Gastrocnemius medialis (tissue), 4 donors: Measurements from ENCODE around the gene SH2D2A. TPM values are rescaled to one million over a fixed set of nuclear protein-coding genes. Genes with fewer than 3 reads are reported as not detected.

ENCODE experiments used
- ATAC-seq, 2 donors: fragments of 150-250 bp; one replicate each; pipeline ENCODE4 v1.9.1; 2016
- DNase-seq, 2 donors: peaks; one replicate each; pipeline ENCODE4 v3.0.0-alpha.2; 2019
- H3K27ac ChIP-seq, 4 donors: fragments of 200-600 bp; sonication (generic); 1 replicate in 1 of 4; 2 replicates in 3 of 4; pipeline ENCODE4 v1.5.1; 2016 to 2018; ENCODE audit warnings: mild to moderate bottlenecking in 2 of 4, moderate library complexity in 1 of 4
- H3K27me3 ChIP-seq, 3 donors: fragments of 200-600 bp; sonication (generic) in 2 of 3; 1 replicate in 1 of 3; 2 replicates in 2 of 3; pipeline versions ENCODE4 v1.5.1 to v1.6.0; 2016 to 2019; ENCODE audit warnings: mild to moderate bottlenecking in 1 of 3, moderate library complexity in 1 of 3
- H3K36me3 ChIP-seq, 2 donors: fragments of 200-600 bp; sonication (generic) in 1 of 2; one replicate each; pipeline ENCODE4 v1.5.1; 2017 to 2018
- H3K4me1 ChIP-seq, 2 donors: fragments of 200-600 bp; sonication (generic) in 1 of 2; one replicate each; pipeline ENCODE4 v1.5.1; 2016 to 2017; ENCODE audit warnings: mild to moderate bottlenecking in 2 of 2
- H3K4me3 ChIP-seq, 4 donors: fragments of 200-600 bp; sonication (generic) in 3 of 4; 1 replicate in 1 of 4; 2 replicates in 3 of 4; pipeline ENCODE4 v1.5.1; 2016 to 2019; ENCODE audit warnings: mild to moderate bottlenecking in 2 of 4
- H3K9me3 ChIP-seq, 3 donors: fragments of 200-600 bp; sonication (generic) in 2 of 3; 1 replicate in 1 of 3; 2 replicates in 2 of 3; pipeline ENCODE4 v1.5.1; 2016 to 2019
- POLR2A ChIP-seq, 2 donors: fragments of 450-650 bp; IDR thresholded peaks; one replicate each; pipeline ENCODE4 v1.6.1; 2017; ENCODE audit warnings: antibody characterized with exemption in 2 of 2, mild to moderate bottlenecking in 2 of 2, moderate library complexity in 2 of 2
- in situ Hi-C, 4 donors: fragments of 200-750 bp; cut with MboI; loops; one replicate each; pipeline versions ENCODE4 v1.15.0 to v1.8.0; 2017; ENCODE audit warnings: low sequenced_read_pairs in 4 of 4
- intact Hi-C: fragments of 100-400 bp; cut with DNase I; formaldehyde crosslinking; loops from one replicate; pipeline ENCODE4 v1.15.1; 2023; ENCODE audit warnings: low total_unique reads
- total RNA-seq, 4 donors: library from RNA; depleted of rRNA; stranded (reverse); fragments of >200 nt; gene quantifications; one replicate each; pipeline versions ENCODE4 v1.1.0 to v1.2.3, GENCODE V29; 2016
- TF ChIP-seq, protein P1 (sequence below), 5 experiments: fragments of 450-650 bp in 3 of 5; fragments of 200-600 bp in 2 of 5; sonication (generic) in 2 of 5; IDR thresholded peaks in 4 of 5; conservative IDR thresholded peaks in 1 of 5; 1 replicate in 4 of 5; 2 replicates in 1 of 5; pipeline ENCODE4 v1.5.1; 2016 to 2019; ENCODE audit warnings: antibody characterized with exemption in 5 of 5, mild to moderate bottlenecking in 3 of 5, moderate library complexity in 3 of 5

SH2D2A gene
- total RNA-seq, 4 donors from 2014 or later = 0.82 to 1.1 TPM; not detected in 2

DNA sequence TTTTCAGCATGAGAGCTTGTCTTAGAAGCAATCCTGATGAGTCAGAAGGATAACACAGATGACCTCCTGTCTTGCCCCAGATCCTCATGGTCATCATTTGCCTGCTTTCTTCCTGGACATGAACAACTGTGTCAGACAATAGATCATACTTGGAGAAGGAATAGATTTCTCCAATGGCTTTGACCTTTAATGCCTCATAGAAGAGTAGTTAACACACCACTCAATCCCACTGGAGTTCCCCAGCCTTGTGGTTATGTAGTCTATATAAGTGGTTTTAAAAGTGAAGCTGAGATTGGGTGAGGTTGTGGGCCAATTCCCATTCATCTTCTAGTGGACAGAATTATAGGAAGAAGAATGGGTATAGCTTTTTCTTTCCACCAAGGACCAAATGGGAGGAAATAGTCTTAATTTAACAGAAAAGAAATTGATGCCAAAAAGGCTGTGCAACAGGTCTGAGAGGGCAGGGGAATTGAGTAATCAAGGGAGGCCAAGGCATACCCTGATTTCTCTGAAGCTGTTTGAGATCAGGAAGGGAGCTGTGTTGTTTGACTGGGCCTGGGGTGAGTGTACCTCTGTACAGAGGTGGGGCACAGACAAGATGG lies 35.0 kb downstream of the SH2D2A start:
- ATAC-seq = peak in 1 of 2 donors; percentile 61

DNA sequence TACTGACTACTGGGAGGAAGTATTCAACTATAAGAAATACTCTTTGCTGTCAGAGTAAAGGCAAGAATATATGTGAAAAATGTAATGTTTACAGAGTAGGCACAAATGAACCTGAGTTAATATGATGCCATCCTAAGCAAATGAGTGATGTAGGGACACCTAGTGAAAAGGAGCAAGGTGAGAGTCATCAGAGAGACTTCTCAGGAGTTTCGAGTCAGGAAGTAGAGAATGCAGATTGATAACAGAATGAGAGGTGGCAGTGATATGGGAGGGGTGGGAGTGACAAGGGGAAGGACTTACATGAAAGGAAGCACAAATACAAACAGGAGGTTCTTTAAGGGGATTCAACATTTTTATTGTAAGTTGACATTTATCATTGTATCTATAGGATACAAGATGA lies 39.1 kb downstream of the SH2D2A start:
- in situ Hi-C loops = no loop called here
- Histone ChIP-seq H3K4me1 (peaks cover 23 to 40% of the 10 kb centered on the region in 2 donors), H3K4me3 (no peak overlapping the region), H3K9me3 (no peaks in the 10 kb centered on the region), H3K27ac (no peak overlapping the region), H3K36me3 (peaks cover 0 to 2% of the 10 kb centered on the region in 2 donors), H3K27me3 (no peaks in the 10 kb centered on the region)
- ATAC-seq (no peak), DNase-seq (no peak)
- no peak for TF ChIP-seq POLR2A (IDR thresholded peaks at IDR 0.05)
- TF ChIP-seq, protein P1, sequence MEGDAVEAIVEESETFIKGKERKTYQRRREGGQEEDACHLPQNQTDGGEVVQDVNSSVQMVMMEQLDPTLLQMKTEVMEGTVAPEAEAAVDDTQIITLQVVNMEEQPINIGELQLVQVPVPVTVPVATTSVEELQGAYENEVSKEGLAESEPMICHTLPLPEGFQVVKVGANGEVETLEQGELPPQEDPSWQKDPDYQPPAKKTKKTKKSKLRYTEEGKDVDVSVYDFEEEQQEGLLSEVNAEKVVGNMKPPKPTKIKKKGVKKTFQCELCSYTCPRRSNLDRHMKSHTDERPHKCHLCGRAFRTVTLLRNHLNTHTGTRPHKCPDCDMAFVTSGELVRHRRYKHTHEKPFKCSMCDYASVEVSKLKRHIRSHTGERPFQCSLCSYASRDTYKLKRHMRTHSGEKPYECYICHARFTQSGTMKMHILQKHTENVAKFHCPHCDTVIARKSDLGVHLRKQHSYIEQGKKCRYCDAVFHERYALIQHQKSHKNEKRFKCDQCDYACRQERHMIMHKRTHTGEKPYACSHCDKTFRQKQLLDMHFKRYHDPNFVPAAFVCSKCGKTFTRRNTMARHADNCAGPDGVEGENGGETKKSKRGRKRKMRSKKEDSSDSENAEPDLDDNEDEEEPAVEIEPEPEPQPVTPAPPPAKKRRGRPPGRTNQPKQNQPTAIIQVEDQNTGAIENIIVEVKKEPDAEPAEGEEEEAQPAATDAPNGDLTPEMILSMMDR (IDR thresholded peaks at IDR 0.05 in 4 of 5, conservative IDR thresholded peaks at IDR 0.05 in 1 of 5) = no peak
- intact Hi-C loops = no loop called here

More for the DNA sequence above, 35.0 kb downstream of the SH2D2A start:
- no peaks in the 10 kb centered on the region for H3K27me3 ChIP-seq
- H3K27ac ChIP-seq = no peak overlapping the region
- H3K36me3 ChIP-seq = peaks cover 0 to 33% of the 10 kb centered on the region in 2 donors
- in situ Hi-C loops (no loop called here), intact Hi-C loops (no loop called here)
- no peaks in the 10 kb centered on the region for H3K9me3 ChIP-seq
- no peak overlapping the region for H3K4me3 ChIP-seq
- peaks cover 19 to 21% of the 10 kb centered on the region in 2 donors for H3K4me1 ChIP-seq
- TF ChIP-seq POLR2A (IDR thresholded peaks at IDR 0.05) = no peak
- TF ChIP-seq, protein P1 (IDR thresholded peaks at IDR 0.05 in 4 of 5, conservative IDR thresholded peaks at IDR 0.05 in 1 of 5) = no peak
- DNase-seq = no peak

DNA sequence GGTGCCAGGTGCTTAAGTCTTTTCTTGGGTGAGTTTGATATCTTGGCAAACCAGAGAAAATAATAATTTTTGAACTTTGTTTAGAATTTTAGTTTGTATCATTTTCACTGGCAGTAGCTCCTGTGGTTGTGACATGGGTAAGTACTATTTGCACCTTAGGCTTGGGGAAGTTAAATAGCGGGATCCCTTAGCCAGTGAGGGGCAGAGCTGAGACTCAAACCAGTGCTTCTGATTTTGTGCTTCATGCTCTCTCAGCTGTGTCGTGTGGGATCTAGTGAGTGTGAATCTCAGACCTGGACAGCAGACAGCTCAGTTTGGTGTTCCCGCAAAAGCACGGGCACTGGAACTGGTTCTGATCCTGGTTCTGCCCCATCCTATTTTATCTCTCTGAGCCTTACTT lies 39.7 kb downstream of the SH2D2A start:
- in situ Hi-C loops (no loop called here), intact Hi-C loops (no loop called here)
- peaks cover 29 to 41% of the 10 kb centered on the region in 2 donors for H3K4me1 ChIP-seq
- H3K27ac ChIP-seq = no peak overlapping the region
- H3K36me3 ChIP-seq = no peaks in the 10 kb centered on the region
- no peaks in the 10 kb centered on the region for H3K9me3 ChIP-seq
- ATAC-seq = no peak
- H3K4me3 ChIP-seq = no peak overlapping the region
- no peak for DNase-seq
- H3K27me3 ChIP-seq = no peaks in the 10 kb centered on the region
- TF ChIP-seq POLR2A (IDR thresholded peaks at IDR 0.05) = no peak
- TF ChIP-seq, protein P1 (IDR thresholded peaks at IDR 0.05 in 4 of 5, conservative IDR thresholded peaks at IDR 0.05 in 1 of 5) = no peak

DNA sequence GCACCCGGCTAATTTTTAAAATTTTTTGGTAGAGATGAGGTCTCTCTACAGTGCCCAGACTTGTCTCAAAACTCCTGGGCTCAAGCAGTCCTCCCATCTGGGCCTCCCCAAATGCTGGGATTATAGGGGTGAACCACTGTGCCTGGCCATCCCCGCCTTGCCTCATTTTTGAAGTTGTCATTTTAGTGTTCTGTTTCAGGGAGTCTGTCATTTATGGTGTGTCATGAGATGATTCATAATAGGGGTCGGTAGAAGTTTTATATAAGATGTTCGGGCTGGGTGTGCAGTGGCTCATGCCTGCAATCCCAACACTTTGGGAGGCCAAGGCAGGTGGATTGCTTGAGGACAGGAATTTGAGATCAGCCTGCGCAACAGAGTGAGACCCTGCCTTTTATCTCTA lies 40.8 kb downstream of the SH2D2A start:
- ATAC-seq = no peak
- H3K4me3 ChIP-seq = no peak overlapping the region

More for the DNA sequence above, 40.8 kb downstream of the SH2D2A start:
- Histone ChIP-seq H3K4me1 (peaks cover 26 to 33% of the 10 kb centered on the region in 2 donors), H3K9me3 (no peaks in the 10 kb centered on the region), H3K36me3 (peaks cover 0 to 4% of the 10 kb centered on the region in 2 donors), H3K27me3 (no peaks in the 10 kb centered on the region), H3K27ac (no peak overlapping the region)
- in situ Hi-C loops = no loop called here
- no peak for DNase-seq
- intact Hi-C loops = no loop called here
- TF ChIP-seq, protein P1 (IDR thresholded peaks at IDR 0.05 in 4 of 5, conservative IDR thresholded peaks at IDR 0.05 in 1 of 5) = no peak
- TF ChIP-seq POLR2A (IDR thresholded peaks at IDR 0.05) = no peak
